T-helper 1 cell (primary cell): ENCODE measurements around the gene RIPOR2.
"Not testable (repeated sequence)": the region's sequence is repeated elsewhere in the genome, so short reads cannot be mapped to it uniquely, and the experiment has no call there.

Experiments used
- DNase-seq, 5 donors: peaks; one replicate each; pipeline ENCODE4 v3.0.0-alpha.2; 2012 to 2020

RIPOR2 gene

GRCh38 chr6:24757611-24758010 is 178.1 kb downstream of the RIPOR2 start:
- DNase-seq, result no peak

DNA sequence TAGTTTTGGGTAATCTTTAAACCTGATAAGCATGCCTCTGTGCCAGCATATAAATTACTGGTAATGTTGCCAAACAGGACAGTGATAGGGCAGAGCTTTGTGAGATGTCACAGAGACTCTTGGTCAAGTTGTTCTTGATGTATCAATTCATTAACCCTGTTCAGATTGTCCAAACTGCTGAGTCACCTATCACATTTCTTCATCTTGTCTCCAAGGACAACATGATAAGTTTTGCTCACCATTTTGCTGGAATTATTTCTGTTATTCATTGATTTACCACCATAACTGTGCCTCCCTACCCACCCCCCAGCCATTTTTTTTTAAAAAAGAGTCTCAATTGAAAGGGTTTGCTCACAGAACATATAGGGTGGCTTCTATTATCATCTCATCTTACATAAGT is 180.5 kb downstream of the RIPOR2 start:
- no peak for DNase-seq

DNA sequence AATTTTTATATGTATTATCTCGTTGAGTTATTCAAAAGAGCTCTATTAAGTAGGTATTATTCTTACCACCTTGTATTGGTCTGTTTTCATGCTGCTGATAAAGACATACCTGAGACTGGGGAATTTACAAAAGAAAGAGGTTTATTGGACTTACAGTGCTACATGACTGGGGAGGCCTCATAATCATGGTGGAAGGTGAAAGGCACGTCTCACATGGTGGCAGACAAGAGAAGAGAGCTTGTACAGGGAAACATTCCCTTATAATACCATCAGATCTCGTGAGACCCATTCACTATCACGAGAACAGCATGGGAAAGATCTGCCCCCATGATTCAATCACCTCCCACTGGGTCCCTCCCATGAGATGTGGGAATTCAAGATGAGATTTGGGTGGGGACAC is 181.4 kb downstream of the RIPOR2 start:
- DNase-seq, result not testable (repeated sequence)
